Parathyroid adenoma (tissue), 2 donors: ENCODE results near the gene PRDM16.

Experiments
- H2AFZ ChIP-seq: fragments of 300-600 bp; sonication (generic); one replicate; pipeline ENCODE4 v1.7.0; 2017; ENCODE audit warnings: antibody characterized with exemption, mild to moderate bottlenecking
- H3K27ac ChIP-seq: fragments of 300-600 bp; sonication (generic); one replicate; pipeline ENCODE4 v1.7.0; 2017
- H3K27me3 ChIP-seq: fragments of 300-600 bp; sonication (generic); one replicate; pipeline ENCODE4 v1.7.0; 2017; ENCODE audit warnings: low read length; ENCODE audit not compliant: control insufficient read depth, insufficient read depth
- H3K36me3 ChIP-seq: fragments of 300-600 bp; sonication (generic); one replicate; pipeline ENCODE4 v1.7.0; 2017; ENCODE audit warnings: low read length; ENCODE audit not compliant: control insufficient read depth, insufficient read depth
- H3K4me1 ChIP-seq: fragments of 300-600 bp; sonication (generic); one replicate; pipeline ENCODE4 v1.7.0; 2017; ENCODE audit warnings: control low read depth
- H3K4me2 ChIP-seq: fragments of 300-600 bp; sonication (generic); one replicate; pipeline ENCODE4 v1.7.0; 2017; ENCODE audit warnings: low read length
- H3K4me3 ChIP-seq: fragments of 300-600 bp; sonication (generic); one replicate; pipeline ENCODE4 v1.7.0; 2017; ENCODE audit warnings: low read depth, low read length
- H3K79me2 ChIP-seq: fragments of 300-600 bp; sonication (generic); one replicate; pipeline ENCODE4 v1.7.0; 2017; ENCODE audit warnings: control low read depth
- H3K9ac ChIP-seq: fragments of 300-600 bp; sonication (generic); one replicate; pipeline ENCODE4 v1.7.0; 2017; ENCODE audit warnings: mild to moderate bottlenecking
- H3K9me3 ChIP-seq: fragments of 300-600 bp; sonication (generic); one replicate; pipeline ENCODE4 v1.7.0; 2017; ENCODE audit warnings: low read length; ENCODE audit not compliant: control insufficient read depth
- TF ChIP-seq, protein P1 (sequence below): fragments of 300-600 bp; sonication (generic); IDR thresholded peaks from one replicate; pipeline ENCODE4 v1.7.0; 2017; ENCODE audit warnings: antibody characterized with exemption, mild to moderate bottlenecking
- donor health status: primary hyperparathyroidism.

PRDM16 gene

DNA sequence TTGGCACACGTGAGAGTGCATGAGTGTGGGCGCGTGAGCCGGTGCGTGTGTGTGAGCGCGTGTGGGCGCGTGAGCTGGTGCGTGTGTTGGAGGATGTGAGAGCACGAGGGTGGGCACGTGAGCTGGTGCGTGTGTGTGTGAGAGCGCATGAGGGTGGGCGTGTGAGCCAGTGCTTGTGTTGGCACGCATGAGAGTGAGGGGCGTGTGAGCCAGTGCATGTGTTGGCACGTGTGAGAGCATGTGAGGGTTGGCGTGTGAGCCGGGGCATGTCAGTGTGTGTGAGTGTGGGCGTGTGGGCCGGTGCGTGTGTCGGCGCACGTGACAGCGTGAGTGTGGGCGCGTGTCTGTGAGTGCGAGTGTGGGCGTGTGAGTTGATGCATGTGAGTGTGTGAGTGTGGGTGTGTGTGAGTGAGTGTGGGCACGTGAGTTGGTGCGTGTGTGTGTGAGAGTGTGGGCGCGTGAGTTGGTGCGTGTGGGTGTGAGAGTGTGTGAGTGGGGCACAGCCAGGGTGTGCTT is 339.8 kb downstream of the PRDM16 start:
- Histone ChIP-seq H3K9me3 (no peaks in the 10 kb centered on the region), H3K27ac (no peak overlapping the region), H3K27me3 (no peaks in the 10 kb centered on the region), H3K9ac (no peak overlapping the region), H3K4me1 (no peaks in the 10 kb centered on the region), H2AFZ (no peak overlapping the region), H3K4me2 (no peak overlapping the region), H3K79me2 (no peaks in the 10 kb centered on the region), H3K36me3 (no peaks in the 10 kb centered on the region), H3K4me3 (no peak overlapping the region)
- TF ChIP-seq, protein P1, sequence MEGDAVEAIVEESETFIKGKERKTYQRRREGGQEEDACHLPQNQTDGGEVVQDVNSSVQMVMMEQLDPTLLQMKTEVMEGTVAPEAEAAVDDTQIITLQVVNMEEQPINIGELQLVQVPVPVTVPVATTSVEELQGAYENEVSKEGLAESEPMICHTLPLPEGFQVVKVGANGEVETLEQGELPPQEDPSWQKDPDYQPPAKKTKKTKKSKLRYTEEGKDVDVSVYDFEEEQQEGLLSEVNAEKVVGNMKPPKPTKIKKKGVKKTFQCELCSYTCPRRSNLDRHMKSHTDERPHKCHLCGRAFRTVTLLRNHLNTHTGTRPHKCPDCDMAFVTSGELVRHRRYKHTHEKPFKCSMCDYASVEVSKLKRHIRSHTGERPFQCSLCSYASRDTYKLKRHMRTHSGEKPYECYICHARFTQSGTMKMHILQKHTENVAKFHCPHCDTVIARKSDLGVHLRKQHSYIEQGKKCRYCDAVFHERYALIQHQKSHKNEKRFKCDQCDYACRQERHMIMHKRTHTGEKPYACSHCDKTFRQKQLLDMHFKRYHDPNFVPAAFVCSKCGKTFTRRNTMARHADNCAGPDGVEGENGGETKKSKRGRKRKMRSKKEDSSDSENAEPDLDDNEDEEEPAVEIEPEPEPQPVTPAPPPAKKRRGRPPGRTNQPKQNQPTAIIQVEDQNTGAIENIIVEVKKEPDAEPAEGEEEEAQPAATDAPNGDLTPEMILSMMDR: no peak

DNA sequence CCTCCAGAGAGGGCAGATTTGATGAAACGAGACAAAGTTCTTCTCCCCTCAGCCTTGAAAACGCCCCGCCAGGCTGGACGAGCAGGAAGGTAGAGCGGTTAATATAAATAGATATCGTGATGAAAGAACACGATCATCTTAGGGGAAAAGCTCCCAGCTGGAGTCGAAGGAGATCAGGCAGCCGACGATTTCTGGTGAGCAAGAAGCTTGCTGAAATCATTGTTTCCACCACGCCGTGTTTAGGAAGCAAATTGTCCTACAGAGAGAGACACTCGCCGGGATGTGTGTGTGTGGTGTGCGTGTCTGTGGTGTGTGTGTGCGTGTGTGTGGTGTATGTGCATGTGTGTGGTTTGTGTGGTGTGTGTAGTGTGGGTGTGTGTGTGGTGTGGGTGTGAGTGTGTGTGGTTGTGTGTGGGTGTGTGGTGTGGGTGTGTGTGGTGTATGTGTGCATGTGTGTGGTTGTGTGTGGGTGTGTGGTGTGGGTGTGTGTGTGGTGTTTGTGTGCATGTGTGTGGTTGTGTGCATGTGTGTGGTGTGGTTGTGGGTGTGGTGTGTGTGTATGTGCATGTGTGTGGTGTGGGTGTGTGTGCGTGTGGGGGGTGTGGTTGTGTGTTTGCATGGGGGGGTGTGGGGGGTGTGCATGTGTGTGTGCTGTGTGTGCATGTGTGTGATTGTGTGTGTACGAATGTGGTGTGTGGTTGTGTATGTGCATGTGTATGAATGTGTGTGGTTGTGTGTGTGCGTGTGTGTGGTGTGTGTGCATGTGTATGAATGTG is 340.6 kb downstream of the PRDM16 start:
- no peak overlapping the region for H3K4me2 ChIP-seq
- no peak overlapping the region for H3K27ac ChIP-seq
- H3K36me3 ChIP-seq: no peaks in the 10 kb centered on the region
- no peak overlapping the region for H3K9ac ChIP-seq
- TF ChIP-seq, protein P1: no peak
- H3K9me3 ChIP-seq: no peaks in the 10 kb centered on the region
- H3K27me3 ChIP-seq: no peaks in the 10 kb centered on the region
- no peak overlapping the region for H3K4me3 ChIP-seq
- H2AFZ ChIP-seq: no peak overlapping the region
- no peaks in the 10 kb centered on the region for H3K79me2 ChIP-seq
- H3K4me1 ChIP-seq: no peaks in the 10 kb centered on the region

DNA sequence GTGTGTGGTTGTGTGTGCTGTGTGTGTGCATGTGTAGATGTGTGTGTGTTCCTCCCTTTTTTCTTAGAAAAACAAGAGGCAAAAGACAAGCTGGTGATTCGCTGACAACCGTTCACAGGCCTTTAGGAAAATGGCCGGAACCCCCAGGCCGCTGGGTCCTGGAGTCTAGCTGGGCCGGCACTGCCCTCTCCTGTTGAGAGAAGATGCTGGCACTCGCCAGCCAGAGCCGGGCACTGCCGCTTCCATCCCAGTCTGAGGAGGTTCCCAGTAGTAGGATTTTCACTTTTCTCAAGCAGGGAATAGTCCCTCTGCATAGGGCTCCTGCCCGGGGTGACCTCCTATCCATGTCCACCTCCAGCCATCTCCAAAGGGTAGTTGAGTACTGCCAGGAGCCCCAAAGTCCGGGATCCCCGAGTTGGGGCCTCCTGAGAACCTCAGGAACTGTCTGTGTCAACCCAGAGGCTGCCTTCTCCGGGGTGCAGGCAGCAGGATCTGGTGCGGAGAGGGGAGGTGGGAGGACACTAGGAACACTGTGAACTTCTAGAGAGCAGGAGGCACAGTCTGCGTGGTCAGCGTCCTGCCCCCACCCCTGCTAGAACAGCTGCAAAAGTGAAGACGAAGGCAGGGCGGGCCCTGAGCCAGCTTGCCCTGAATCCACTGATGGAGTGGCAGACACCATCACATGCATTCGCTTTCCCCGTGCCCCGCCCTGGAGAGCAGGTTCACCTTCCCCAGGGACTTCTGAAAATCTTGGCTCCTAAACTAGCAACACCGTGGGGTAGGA is 341.3 kb downstream of the PRDM16 start:
- Histone ChIP-seq H3K4me2 (no peak overlapping the region), H3K4me3 (no peak overlapping the region), H3K79me2 (no peaks in the 10 kb centered on the region), H3K27ac (no peak overlapping the region), H3K27me3 (no peaks in the 10 kb centered on the region), H3K9me3 (no peaks in the 10 kb centered on the region), H3K4me1 (no peaks in the 10 kb centered on the region), H3K36me3 (no peaks in the 10 kb centered on the region), H2AFZ (no peak overlapping the region), H3K9ac (no peak overlapping the region)
- TF ChIP-seq, protein P1: peak; percentile 25

DNA sequence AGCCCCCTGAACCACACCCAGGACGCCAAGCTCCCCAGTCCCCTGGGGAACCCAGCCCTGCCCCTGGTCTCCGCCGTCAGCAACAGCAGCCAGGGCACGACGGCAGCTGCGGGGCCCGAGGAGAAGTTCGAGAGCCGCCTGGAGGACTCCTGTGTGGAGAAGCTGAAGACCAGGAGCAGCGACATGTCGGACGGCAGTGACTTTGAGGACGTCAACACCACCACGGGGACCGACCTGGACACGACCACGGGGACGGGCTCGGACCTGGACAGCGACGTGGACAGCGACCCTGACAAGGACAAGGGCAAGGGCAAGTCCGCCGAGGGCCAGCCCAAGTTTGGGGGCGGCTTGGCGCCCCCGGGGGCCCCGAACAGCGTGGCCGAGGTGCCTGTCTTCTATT is 342.8 kb downstream of the PRDM16 start:
- H3K9ac ChIP-seq: no peak overlapping the region
- H3K79me2 ChIP-seq: no peaks in the 10 kb centered on the region
- no peaks in the 10 kb centered on the region for H3K4me1 ChIP-seq
- H3K27ac ChIP-seq: no peak overlapping the region
- no peak overlapping the region for H3K4me3 ChIP-seq
- no peaks in the 10 kb centered on the region for H3K9me3 ChIP-seq
- no peaks in the 10 kb centered on the region for H3K27me3 ChIP-seq
- no peak overlapping the region for H3K4me2 ChIP-seq
- TF ChIP-seq, protein P1: no peak
- no peaks in the 10 kb centered on the region for H3K36me3 ChIP-seq
- no peak overlapping the region for H2AFZ ChIP-seq
